SK-N-SH (cell line): Measurements from ENCODE around the gene PAM16. TPM values are rescaled to one million over a fixed set of nuclear protein-coding genes. Genes with fewer than 3 reads are reported as not detected.
A peak's percentile ranks its signal among the peaks of the same experiment; 100 is the strongest.

ENCODE experiments used
- CTCF ChIA-PET: fragments of 300-600, 350-600 bp; formaldehyde crosslinking; extraction: SDS; loops from one replicate; lab custom pipeline; 2021; lab: Yijun Ruan, JAX
- POLR2A ChIA-PET: fragments of 350-600 bp; sonication (Branson Sonifier 250); formaldehyde crosslinking; extraction: SDS; loops from one replicate; lab custom pipeline; 2020; ENCODE audit warnings: antibody characterized with exemption, inconsistent platforms; lab: Yijun Ruan, JAX
- DNase-seq: peaks from one replicate; pipeline ENCODE4 v3.0.0; 2012
- H2AFZ ChIP-seq: fragments of 200-600 bp; sonication (generic); 2 replicates; pipeline ENCODE4 v1.8.1; 2016; ENCODE audit warnings: antibody characterized with exemption, mild to moderate bottlenecking, low read depth
- H3F3A ChIP-seq: fragments of 200-600 bp; sonication (generic); replicated peaks from 2 replicates; pipeline ENCODE3; 2016; ENCODE audit warnings: antibody characterized with exemption, mild to moderate bottlenecking; ENCODE audit not compliant: insufficient read depth
- H3K27ac ChIP-seq, 2 experiments: fragments of 200-500 bp in 1 of 2; fragments of 200-600 bp in 1 of 2; sonication (Bioruptor generic) in 1 of 2; sonication (generic), shearing (Covaris generic) in 1 of 2; 2 replicates each; pipeline versions ENCODE4 v1.5.1 to v1.6.1; 2014 to 2016; ENCODE audit warnings: low read depth in 2 of 2, inconsistent platforms in 1 of 2, low read length in 1 of 2, mild to moderate bottlenecking in 1 of 2, mixed read lengths in 1 of 2
- H3K27me3 ChIP-seq: fragments of 200-600 bp; sonication (generic), shearing (Covaris generic); 2 replicates; pipeline ENCODE4 v1.6.1; 2016; ENCODE audit warnings: mixed run types; ENCODE audit not compliant: insufficient read depth
- H3K36me3 ChIP-seq, 2 experiments: fragments of 200-500 bp in 1 of 2; fragments of 200-600 bp in 1 of 2; sonication (Bioruptor generic) in 1 of 2; sonication (generic) in 1 of 2; replicated peaks in 1 of 2; 2 replicates each; pipeline versions ENCODE3 to v1.5.1; 2014 to 2016; ENCODE audit warnings: low read length in 1 of 2, mild to moderate bottlenecking in 1 of 2; ENCODE audit not compliant: insufficient read depth in 2 of 2, control insufficient read depth in 1 of 2
- H3K4me1 ChIP-seq, 2 experiments: fragments of 200-500 bp in 1 of 2; fragments of 200-600 bp in 1 of 2; sonication (Bioruptor generic) in 1 of 2; sonication (generic), shearing (Covaris generic) in 1 of 2; 2 replicates each; pipeline versions ENCODE4 v1.5.1 to v1.6.1; 2014 to 2016; ENCODE audit warnings: low read depth in 1 of 2, low read length in 1 of 2, mixed run types in 1 of 2; ENCODE audit not compliant: insufficient read depth in 2 of 2, control insufficient read depth in 1 of 2
- H3K4me2 ChIP-seq: fragments of 200-600 bp; sonication (generic), shearing (Covaris generic); 2 replicates; pipeline ENCODE4 v1.6.1; 2017; ENCODE audit warnings: mixed run types
- H3K4me3 ChIP-seq, 2 experiments: fragments of 200-500 bp in 1 of 2; fragments of 200-600 bp in 1 of 2; sonication (Bioruptor generic) in 1 of 2; sonication (generic), shearing (Covaris generic) in 1 of 2; 2 replicates each; pipeline versions ENCODE4 v1.5.1 to v1.8.1; 2014 to 2016; ENCODE audit warnings: low read depth in 2 of 2, inconsistent platforms in 1 of 2, low read length in 1 of 2, mild to moderate bottlenecking in 1 of 2, mixed read lengths in 1 of 2, moderate library complexity in 1 of 2
- H3K79me2 ChIP-seq: fragments of 200-600 bp; sonication (generic); 2 replicates; pipeline ENCODE4 v1.8.1; 2017; ENCODE audit warnings: mild to moderate bottlenecking; ENCODE audit not compliant: insufficient read depth
- H3K9ac ChIP-seq: fragments of 200-600 bp; sonication (generic); 2 replicates; pipeline ENCODE4 v1.6.1; 2017; ENCODE audit warnings: mixed run types
- H3K9me2 ChIP-seq: fragments of 200-600 bp; sonication (generic); 2 replicates; pipeline ENCODE4 v1.6.1; 2017; ENCODE audit warnings: mixed run types
- H3K9me3 ChIP-seq: fragments of 200-600 bp; sonication (generic); 2 replicates; pipeline ENCODE4 v1.6.1; 2017; ENCODE audit warnings: mixed run types, mild to moderate bottlenecking, moderate library complexity
- H4K20me1 ChIP-seq: fragments of 200-600 bp; sonication (generic); 2 replicates; pipeline ENCODE4 v1.6.1; 2017; ENCODE audit warnings: mild to moderate bottlenecking, mixed run types; ENCODE audit not compliant: insufficient read depth
- CHD2 ChIP-seq: fragments of 150-350 bp; IDR thresholded peaks from 2 replicates; pipeline ENCODE4 v1.6.1; 2018; ENCODE audit warnings: low read length; ENCODE audit not compliant: partially characterized antibody
- MXI1 ChIP-seq: IDR thresholded peaks from 2 replicates; pipeline ENCODE4 v1.6.1; 2012; ENCODE audit warnings: mild to moderate bottlenecking, low read depth, low read length, improper control_type of control experiment
- POLR2AphosphoS5 ChIP-seq: IDR thresholded peaks from 2 replicates; pipeline ENCODE4 v1.6.1; 2012; ENCODE audit warnings: low read depth, low read length
- TAF1 ChIP-seq: IDR thresholded peaks from 2 replicates; pipeline ENCODE4 v1.6.1; 2012; ENCODE audit warnings: low read depth, mild to moderate bottlenecking, low read length, moderate library complexity, borderline replicate concordance
- YY1 ChIP-seq: IDR thresholded peaks from 2 replicates; pipeline ENCODE4 v1.4.0; 2012; ENCODE audit warnings: low read depth, mild to moderate bottlenecking
- WGBS: methylation state at CpG from one replicate; pipeline ENCODE4 v1.1.6; 2017; ENCODE audit warnings: low lambda C conversion rate; 5-methylcytosine and 5-hydroxymethylcytosine counted together
- polyA plus RNA-seq, 3 experiments: library from polyadenylated mRNA; depleted of rRNA; stranded (reverse); fragments of >200 nt; gene quantifications; 2 replicates each; pipeline ENCODE4 v1.2.3, GENCODE V29; 2012
- TF ChIP-seq, protein P1 (sequence below): IDR thresholded peaks from 2 replicates; pipeline ENCODE4 v1.4.0; 2012; ENCODE audit warnings: low read depth
- TF ChIP-seq, protein P2 (sequence below): IDR thresholded peaks from 2 replicates; pipeline ENCODE4 v1.6.1; 2012; ENCODE audit warnings: mild to moderate bottlenecking, low read depth, low read length, moderate library complexity

PAM16 gene
- polyA plus RNA-seq, 1 of the 3 experiments (the other 2 are of a cell fraction), result 96.4 TPM

DNA sequence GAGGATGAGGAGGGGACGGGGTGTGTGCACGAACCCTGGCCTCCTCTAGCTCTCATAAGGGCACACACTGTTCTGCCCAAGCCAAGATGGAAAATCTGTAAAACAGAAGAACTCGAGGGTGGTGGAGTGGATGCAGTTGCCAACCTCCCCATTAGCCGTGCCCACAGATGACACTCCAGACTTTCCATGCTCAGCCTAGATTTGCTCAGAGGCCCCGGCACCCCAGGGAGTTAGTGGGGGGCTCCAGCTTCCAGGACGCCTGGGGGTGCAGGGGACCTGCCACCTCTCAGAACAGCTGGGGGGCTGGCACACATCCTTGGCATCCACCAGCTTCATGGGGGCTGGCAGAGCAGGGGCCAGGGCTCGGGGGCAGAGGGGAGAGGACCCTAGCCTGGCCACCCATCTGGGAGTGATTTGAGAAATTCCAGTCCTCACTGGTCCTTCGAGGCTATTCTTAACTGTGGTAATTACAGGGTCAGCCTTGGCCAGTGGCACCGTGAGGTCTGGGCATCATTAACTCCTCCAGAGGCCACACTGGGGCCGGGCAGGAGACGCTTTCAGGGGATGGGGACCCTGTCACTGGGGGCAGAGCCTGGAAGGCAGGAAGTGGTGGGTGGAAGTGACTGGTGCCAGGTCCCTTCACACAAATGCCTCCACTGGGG lies 34.8 kb upstream of the PAM16 start:
- peaks cover 8% of the 10 kb centered on the region; the same call in 1 of the 2 replicates for H4K20me1 ChIP-seq
- H3K4me3 ChIP-seq, result no peak overlapping the region
- H3K27ac ChIP-seq, result peak overlapping the region; percentile 48 to 93
- WGBS, result 72% methylated on average over 7 of the region's 11 CpGs
- H3K36me3 ChIP-seq, result peaks cover 0 to 28% of the 10 kb centered on the region in 2 experiments
- H2AFZ ChIP-seq, result no peak overlapping the region
- H3K9ac ChIP-seq, result no peak overlapping the region
- H3K4me1 ChIP-seq, result peaks cover 30 to 74% of the 10 kb centered on the region in 2 experiments; a peak in 3 of 4 replicates
- POLR2A ChIA-PET, result interaction anchor here (0.6 to 1.1 kb wide), 3 partner anchors 9 to 12 kb away, joined by 3 to 5 read pairs (median 3); no protein-coding TSS in a partner anchor
- TF ChIP-seq CHD2 (peak; percentile 13), YY1 (no peak)
- no peaks in the 10 kb centered on the region for H3K9me2 ChIP-seq
- H3K9me3 ChIP-seq, result no peaks in the 10 kb centered on the region
- H3K27me3 ChIP-seq, result no peaks in the 10 kb centered on the region
- peak overlapping the region; percentile 44; the same call in 1 of the 2 replicates for H3K4me2 ChIP-seq
- CTCF ChIA-PET, result interaction anchor here (0.8 to 32.1 kb wide), 4 partner anchors 8 to 27 kb away, joined by 3 to 558 read pairs (median 8); no protein-coding TSS in a partner anchor
- H3F3A ChIP-seq, result peaks cover 19% of the 10 kb centered on the region
- DNase-seq, result peak; percentile 68
- H3K79me2 ChIP-seq, result no peaks in the 10 kb centered on the region

- ChIA-PET POLR2A (interaction anchor here (0.6 kb wide), 1 partner anchor 12 kb away, joined by 3 read pairs; no protein-coding TSS in a partner anchor), CTCF (interaction anchor here (2.8 to 32.1 kb wide), 2 partner anchors 17 to 26 kb away, joined by 11 to 558 read pairs; no protein-coding TSS in a partner anchor)
- Histone ChIP-seq H3K27ac (peak overlapping the region; percentile 48 to 93; a peak in 3 of 4 replicates), H3F3A (peaks cover 23% of the 10 kb centered on the region), H3K36me3 (peaks cover 0 to 33% of the 10 kb centered on the region in 2 experiments), H3K4me2 (no peak overlapping the region), H3K9me2 (no peaks in the 10 kb centered on the region), H4K20me1 (peaks cover 14% of the 10 kb centered on the region; the same call in 1 of the 2 replicates), H3K79me2 (no peaks in the 10 kb centered on the region), H3K4me3 (no peak overlapping the region), H3K9ac (no peak overlapping the region), H3K9me3 (no peaks in the 10 kb centered on the region), H3K27me3 (no peaks in the 10 kb centered on the region), H3K4me1 (peaks cover 30 to 70% of the 10 kb centered on the region in 2 experiments; a peak in 3 of 4 replicates), H2AFZ (no peak overlapping the region)
- WGBS, result 82% methylated on average over 11 of the region's 20 CpGs
- TF ChIP-seq, protein P1, sequence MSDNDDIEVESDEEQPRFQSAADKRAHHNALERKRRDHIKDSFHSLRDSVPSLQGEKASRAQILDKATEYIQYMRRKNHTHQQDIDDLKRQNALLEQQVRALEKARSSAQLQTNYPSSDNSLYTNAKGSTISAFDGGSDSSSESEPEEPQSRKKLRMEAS, result peak; percentile 66; the same call in 1 of the 2 replicates
- TF ChIP-seq MXI1 (no peak), TAF1 (no peak), POLR2AphosphoS5 (peak; percentile 9)
- TF ChIP-seq, protein P2, sequence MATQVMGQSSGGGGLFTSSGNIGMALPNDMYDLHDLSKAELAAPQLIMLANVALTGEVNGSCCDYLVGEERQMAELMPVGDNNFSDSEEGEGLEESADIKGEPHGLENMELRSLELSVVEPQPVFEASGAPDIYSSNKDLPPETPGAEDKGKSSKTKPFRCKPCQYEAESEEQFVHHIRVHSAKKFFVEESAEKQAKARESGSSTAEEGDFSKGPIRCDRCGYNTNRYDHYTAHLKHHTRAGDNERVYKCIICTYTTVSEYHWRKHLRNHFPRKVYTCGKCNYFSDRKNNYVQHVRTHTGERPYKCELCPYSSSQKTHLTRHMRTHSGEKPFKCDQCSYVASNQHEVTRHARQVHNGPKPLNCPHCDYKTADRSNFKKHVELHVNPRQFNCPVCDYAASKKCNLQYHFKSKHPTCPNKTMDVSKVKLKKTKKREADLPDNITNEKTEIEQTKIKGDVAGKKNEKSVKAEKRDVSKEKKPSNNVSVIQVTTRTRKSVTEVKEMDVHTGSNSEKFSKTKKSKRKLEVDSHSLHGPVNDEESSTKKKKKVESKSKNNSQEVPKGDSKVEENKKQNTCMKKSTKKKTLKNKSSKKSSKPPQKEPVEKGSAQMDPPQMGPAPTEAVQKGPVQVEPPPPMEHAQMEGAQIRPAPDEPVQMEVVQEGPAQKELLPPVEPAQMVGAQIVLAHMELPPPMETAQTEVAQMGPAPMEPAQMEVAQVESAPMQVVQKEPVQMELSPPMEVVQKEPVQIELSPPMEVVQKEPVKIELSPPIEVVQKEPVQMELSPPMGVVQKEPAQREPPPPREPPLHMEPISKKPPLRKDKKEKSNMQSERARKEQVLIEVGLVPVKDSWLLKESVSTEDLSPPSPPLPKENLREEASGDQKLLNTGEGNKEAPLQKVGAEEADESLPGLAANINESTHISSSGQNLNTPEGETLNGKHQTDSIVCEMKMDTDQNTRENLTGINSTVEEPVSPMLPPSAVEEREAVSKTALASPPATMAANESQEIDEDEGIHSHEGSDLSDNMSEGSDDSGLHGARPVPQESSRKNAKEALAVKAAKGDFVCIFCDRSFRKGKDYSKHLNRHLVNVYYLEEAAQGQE, result no peak
- DNase-seq, result peak; percentile 64
These were observed 34.1 kb upstream of the PAM16 start for GRCh38 chr16:4385066-4385788.
